Activated CD4-positive, alpha-beta T cell treated with anti-CD3 and anti-CD28 coated beads, Interleukin-10, Interleukin-2, amounts not matched to agents 100 ng/mL and 50 ng/mL, durations not matched to agents 16 hours and 8 hours (primary cell): Measurements from ENCODE around the gene NOSIP.

Source experiments
- DNase-seq: peaks from one replicate; pipeline ENCODE4 v3.0.0-alpha.2; 2020

NOSIP gene

DNA sequence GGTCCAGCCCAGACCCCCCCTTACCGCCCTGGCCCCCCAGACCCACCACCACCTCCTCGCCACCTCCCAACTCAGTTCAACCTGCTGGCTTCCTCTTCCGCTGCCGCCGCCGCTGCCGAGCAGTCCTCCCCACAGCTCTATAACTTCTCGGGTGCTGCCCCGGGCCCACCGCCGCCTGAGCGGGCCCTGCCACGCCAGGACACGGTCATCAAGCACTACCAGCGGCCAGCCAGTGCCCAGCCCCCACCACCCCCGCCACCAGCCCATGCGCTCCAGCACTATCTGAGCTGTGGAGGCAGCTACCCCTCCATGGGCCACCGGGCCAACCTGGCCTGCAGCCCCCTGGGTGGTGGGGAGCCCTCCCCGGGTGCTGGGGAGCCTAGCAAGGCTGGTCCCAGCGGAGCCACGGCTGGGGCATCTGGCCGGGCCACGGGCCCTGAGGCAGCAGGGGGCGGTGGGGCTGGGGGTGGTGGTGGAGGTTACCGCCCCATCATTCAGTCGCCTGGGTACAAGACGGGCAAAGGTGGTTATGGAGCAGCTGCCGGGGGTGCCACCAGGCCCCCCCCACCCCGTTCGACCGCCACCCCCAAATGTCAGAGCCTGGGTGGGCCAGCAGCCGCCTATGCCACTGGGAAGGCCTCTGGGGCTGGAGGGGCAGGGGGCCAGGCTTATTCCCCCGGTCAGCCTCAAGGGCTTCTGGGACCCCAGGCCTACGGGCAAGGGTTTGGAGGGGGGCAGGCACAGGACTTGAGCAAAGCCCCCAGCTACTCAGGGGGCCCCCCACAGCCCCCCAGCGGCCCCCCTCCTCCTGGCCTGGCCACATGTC, 14.8 kb upstream of the NOSIP start:
- DNase-seq = no peak

DNA sequence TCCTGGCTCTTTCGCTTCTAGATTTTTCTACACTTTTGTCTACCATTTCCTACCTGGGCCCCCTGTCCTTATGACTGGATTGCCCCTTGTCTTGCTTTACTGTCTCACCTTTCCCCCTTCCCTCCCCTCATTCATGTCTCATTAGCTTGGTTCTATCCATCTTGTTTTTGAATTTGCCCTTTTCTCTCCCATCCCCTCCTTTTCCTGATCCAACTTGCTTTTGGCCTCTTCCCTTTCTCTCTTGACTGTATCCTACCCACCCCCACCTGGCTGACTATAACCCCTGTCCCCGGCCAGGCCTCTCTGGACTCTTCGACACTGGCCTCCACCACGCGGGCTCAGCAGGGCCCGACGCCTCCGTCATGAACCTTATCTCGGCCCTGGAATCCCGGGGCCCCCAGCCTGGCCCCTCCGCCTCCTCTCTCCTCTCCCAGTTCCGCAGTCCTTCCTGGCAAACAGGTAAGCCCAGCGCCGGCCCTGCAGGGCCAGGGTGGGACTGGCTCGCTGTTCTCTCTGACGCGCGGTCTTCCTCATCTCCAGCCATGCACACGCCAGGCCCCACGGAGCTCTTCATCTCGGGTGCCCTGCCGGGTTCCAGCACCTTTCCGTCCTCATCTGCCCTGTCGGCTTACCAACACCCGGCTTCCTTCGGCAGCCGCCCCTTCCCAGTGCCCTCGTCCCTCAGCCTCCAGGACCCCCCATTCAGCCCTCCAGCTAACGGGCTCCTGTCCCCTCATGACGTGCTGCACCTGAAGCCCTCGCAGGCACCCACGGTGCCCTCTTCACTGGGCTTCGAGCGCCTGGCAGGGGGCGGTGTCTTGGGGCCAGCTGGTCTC, 14.0 kb upstream of the NOSIP start:
- DNase-seq = no peak

DNA sequence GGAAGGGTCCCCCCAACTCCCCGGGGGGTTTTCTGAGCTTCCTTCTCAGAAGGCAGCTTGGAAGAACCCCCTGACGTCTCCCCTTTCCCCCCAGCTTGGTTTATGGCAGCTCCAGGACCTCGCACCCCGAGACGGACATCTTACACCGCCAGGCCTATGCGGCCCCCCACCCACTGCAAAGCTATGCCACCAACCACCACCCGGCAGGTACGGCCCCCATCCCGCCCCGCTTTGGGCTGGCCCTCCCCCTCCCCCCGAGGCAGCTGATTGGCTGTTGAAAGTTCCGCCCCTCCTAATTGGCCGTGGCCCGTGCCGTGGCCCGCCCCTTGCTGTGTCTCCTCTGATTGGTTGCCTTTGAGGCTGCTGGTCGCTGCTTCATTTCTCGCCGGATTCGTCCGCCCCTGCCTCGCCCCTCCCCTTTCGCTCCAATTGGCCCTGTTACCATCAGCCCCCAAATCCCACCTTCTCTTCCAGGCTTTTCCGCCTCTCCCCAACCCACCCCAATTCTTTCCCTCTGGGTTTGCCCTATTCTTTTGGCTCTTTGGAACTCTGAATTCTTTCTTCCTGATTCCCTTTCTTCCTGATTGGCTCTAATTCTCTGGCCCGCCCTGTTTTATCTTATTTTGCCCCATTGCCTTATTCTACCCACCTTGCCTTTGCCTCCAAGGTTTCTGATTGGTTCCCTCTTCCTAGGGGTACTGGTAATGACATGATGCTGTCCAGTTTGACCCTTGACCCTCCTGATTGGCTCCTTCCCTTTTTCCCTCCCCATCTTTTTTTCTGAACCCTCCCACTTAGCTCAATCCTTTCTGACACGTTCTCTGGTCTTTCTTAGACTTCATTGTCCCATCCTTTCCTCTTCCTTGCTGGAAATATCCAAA, 13.1 kb upstream of the NOSIP start:
- DNase-seq = peak; percentile 97

DNA sequence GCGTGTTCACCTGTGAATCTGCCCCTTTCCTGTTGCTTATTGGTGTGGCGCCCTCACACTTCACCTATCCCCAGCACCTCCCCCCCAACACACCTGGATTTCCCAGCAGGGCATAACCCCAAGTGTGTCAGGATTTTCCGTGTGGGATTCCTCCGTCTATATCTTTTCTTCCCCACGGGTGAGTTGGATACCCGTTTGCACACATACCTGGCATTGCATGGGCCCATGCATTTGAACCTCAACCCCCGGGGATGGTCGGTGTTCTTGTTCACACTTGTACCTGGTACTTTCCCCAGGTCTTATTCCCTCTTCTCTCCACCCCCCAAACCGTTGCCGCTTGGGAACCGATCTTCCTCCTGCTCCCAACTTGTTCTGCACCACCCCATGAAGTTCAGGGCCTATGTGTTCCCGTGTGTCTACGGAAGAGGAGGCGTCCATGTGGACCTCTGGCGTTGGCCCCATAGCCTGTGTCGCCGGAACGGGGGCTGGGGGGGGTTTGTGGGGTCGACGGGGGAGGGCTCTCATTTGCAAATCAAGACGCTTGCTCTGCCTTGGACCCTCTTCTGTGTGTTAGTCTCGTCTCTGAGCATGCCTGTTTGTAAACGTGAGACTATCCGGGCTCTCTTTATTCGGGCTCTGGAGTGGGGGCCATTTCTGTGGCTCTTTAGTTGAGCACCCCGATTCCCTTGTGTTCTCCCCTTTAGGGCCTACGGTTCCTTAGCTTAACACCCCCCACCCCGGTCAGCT, 12.3 kb upstream of the NOSIP start:
- DNase-seq = peak; percentile 21

DNA sequence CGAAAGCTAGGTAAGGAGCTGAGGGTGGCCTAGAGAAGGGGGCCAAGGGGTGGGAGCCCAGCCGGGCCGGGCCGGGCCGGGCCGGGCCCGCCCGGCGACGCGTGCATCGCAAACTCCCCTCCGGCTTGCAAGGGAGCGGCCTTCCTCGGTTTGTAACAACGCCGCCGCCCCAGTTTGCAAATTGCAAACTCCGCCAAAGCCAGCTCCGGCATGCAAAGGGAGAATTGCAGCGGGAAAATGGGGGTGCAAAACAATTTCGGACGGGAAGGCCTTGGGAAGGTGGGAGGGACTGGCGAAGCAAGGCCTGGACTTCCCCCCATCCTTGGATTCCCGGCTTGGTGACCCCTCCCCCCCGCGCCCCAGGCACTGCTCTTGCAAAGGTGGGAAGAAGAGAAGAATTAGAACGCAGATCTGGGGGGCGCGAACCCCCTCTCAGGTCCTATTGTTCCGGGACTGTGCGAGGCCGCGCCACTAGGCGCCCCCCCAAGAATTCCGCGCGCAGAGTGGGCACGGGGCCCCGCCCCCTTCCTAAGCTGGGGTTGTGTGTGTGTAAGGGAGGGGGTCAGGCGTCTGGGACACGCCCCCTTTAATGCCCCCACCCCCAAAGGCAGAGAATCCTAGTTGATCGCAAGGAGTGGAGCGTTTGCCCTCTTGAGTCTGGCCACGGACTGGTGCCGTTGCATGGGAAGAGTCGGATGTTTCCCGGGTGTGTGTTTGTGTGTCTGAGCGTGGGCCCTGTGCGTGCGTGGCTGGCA, 11.6 kb upstream of the NOSIP start:
- peak; percentile 56 for DNase-seq

DNA sequence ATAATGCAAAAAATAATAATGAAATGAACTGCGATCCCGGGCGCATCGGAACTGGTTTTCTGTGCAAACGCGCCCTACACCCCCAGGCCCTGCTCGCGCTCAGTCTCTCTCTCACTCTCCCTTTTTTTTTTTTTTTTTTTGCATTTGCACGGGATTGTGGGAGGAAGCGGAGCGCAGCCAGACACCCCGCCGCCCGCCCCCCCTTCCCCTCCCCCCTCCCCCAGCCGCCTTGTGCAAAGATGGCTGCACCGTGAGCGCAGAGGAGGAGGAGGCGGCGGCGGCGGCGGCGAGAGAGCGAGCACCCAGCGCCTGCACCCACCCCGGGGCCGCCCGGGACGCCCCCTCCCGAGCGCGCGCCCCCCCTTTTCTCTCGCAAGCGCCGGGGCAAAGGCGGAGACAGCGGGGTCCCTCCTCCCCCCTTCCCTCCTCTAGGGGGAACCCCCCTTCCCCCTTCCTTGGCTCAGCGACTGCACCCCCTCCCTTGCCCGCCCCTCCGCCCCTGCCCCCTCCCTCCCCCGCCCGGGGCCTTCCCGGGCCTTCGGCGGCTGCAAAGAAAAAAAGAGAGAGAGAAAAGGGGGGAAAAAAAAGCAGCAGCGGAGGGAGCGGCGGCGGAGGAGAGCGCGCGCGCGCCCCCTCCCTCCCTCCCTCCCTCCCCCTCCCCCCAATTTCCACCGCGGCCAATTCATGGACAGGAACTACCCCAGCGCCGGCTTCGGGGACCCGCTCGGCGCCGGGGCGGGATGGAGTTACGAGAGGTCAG, 10.8 kb upstream of the NOSIP start, which contains the start of gene PRR12:
Gene PRR12, plus strand, starts transcription at position 212 of the 760 bp plus-strand sequence. Its CDS starts 473 bp downstream, at position 685.
- DNase-seq = peak; percentile 75

DNA sequence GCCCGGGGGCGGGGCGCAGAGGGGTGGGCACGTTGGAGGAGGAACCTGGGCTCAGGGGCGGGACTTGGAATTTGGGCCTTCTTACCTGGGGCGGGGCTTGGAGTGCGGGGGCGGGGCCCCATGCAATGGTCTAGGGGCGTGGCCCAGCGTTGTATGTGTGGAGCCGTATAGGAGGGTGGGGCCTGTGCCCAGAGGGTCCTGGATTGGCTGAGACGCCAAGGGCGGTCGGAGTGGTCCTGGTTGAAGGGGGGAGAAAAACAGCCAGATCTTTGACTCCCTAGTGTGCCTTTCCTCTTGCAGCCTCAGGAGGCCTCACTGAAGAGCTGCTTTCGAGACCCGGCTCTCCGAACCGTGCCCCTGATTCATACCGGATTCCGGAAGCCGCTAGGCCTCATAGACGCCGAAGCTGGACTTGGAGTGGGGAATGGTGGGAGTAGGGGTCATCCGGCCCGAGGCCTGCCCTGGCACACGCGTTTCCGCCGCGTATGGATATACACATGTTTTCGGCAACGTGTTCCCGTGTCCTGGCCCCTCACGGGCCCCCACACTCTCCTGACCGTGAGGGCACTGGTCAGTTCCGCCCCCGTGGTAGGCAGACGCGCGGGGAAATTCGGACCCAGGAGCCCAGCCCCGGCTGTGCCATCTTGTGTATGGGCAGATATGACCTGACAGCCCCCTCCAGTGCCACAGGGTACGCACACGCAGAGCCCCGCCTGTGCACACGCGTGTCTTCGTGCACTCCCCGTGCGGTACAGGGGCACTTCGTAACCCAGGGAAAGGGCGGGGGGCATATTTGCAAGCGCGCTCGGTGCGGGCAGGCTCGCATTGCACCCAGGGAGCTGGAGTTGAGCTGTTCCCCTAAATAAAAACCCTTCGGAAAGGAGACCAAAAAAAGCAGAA, 10.0 kb upstream of the NOSIP start:
- DNase-seq = peak; percentile 98

DNA sequence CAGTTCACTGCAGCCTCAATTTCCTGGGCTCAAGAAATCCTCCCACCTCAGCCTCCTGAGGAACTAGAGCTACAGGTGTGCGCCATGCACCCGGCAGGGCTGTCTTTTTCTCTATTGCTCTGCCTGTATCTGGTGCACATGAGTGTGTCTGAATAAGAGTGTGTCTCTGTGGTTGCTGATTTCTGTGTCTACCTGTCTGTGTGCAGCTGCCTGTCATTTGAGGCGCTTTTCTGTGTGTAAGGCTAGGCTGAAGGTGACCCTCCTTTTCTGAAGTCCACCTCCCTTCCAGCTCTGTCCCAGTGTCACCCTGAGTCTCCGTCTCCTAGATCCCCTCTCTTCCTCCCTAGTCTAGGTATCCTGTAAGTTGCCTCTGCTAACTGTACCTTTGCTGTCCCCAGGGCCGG, 9.1 kb upstream of the NOSIP start:
- no peak for DNase-seq

DNA sequence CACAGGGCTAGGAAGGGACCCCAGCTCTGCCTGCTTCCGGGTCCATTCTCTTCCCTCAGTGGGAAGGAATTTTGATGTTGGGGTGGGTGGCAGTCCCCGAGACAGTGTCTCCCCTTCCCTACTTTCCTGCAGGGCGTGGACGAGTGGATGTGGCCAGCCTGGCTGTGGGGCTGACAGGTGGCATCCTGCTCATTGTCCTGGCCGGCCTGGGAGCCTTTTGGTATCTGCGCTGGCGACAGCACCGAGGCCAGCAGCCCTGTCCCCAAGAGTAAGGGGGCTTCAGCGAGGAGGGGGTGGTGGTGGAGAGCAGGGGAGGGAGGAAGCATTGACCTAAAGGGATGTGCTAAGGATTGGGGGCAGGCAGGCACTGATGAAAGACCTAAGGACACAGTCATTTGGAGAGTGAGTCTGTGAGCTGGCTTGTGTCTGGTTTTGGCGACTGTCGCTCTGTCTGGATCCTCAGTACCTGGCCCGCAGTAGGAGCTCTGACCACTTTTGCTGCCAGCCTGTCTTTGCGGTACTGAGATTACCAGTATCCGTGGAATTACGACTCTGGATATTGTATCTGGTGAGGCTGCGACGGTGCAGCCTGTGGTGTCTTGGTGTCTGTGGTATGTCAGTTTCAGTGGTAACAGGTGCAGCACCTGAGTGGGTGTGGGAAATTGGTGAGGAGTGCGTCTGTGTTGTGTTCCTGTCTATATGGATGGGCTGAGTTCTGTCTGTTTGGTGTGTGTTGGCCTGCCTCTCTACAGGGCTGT, 8.2 kb upstream of the NOSIP start:
- peak; percentile 29 for DNase-seq

DNA sequence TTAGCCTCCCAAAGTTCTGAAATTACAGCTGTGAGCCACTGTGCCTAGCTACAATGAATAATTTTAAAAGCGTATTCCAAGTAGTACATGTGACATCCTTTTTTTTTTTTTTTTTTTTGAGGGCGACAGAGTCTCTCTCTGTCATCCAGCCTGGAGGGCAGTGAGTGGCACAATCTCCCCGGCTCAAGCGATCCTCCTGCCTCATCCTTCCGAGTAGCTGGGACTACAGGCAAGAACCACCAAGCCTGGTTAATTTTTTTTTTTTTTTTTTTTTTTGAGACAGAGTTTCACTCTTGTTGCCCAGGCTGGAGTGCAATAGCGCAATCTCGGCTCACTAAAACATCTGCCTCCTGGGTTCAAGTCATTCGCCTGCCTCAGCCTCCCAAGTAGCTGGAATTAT, 6.9 kb upstream of the NOSIP start:
- DNase-seq = no peak

DNA sequence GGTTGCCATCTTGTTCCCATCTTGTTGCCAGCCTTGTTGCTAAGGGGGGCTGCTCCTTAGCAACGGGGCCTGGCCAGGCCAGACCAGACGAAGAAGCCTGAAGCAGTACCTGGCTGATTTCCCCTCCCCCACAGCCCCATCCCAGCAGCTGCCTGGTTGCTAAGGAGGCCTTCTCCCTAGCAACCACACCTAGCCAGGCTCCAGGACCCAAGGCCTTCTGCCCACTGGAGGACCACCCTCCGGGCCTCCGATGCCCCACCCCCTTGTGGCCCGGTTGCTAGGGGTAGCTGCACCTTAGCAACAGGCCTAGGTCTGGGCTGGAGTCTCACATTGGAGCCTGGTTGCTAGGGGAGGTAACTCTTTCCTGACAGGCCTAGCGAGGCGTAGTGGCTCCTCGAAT, 4.7 kb upstream of the NOSIP start:
- no peak for DNase-seq

DNA sequence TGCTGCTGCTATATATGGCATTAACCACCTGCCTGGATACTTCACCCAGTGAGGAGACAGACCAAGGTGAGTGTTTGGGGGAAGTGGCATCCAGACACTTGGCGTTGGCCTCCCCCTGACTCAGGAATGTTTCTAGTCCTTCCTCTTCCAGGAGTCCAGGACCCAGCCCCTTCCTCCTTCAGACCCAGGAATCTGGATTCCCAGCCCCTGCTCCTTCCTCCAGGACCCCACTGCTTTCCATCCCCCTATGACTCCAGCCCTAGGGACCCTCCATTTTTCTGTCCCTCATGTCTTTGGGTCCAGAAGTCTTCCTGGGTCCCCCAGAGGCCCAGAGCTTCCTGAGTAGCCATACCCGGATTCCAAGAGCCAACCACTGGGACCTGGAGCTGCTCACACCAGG, 2.9 kb upstream of the NOSIP start:
- no peak for DNase-seq

DNA sequence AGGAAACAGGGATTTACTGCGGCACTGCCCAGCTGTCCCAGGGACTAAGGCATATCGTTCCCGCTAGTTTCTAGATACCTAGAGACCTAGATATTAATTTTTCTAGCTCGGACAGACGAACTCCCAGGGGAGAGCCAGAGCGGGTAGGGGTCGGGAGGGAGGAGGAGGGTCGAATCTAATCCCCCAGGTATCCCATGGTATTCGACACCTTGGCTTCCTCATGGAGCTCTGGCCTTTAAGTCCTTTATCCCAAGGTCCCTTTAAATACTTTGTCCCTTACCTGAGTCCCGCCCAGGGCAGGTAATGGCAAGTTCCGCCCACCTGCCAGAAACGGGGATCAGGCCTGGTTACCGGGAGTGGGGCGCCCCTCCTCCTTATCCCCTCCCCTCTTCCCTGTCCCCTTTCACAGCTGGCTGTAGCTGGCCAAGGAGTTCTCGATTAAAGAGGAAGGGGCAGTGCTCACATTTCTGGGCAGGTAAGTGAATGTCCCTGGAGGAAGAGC, 702 bp upstream of the NOSIP start, which contains the start of gene PRRG2:
Gene PRRG2, plus strand, starts transcription at position 310 of the 502 bp plus-strand sequence. CDS start 1,904 bp downstream, outside the sequence.
- DNase-seq = no peak

DNA sequence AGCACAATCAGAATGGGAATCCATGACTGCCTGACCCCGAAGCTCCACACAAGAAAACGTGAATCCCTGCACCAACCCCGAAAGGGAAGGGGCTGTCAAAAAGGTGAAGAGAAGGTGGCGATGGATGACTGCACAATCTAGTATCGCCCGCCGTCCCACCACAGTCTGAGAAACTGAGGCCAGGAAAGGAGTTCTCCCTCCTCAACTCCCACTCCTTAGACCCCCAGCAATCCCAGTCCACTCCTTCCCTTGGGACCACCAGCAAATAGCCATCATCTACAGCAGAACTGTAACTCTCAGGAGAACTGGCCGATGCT, 451 bp downstream of the NOSIP start:
- no peak for DNase-seq

DNA sequence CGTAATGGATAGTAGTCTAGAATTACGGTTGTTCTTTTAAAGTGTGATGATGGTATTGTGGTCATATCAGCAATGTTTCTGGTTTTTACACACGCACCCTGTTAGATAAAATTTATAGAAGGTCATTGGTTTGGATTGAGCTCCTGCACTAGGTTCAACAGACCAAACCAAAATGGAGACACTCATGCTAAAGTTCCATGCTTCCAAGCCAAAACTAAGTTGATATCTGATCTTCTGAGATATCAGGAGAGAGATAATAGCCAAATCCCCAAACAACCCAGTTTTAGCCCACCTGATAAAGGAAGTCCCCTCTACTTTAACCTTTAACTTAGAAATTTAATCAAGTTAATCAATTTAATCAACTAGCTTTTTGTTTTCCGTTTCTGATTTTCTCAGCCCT, 1.2 kb downstream of the NOSIP start:
- DNase-seq = no peak

DNA sequence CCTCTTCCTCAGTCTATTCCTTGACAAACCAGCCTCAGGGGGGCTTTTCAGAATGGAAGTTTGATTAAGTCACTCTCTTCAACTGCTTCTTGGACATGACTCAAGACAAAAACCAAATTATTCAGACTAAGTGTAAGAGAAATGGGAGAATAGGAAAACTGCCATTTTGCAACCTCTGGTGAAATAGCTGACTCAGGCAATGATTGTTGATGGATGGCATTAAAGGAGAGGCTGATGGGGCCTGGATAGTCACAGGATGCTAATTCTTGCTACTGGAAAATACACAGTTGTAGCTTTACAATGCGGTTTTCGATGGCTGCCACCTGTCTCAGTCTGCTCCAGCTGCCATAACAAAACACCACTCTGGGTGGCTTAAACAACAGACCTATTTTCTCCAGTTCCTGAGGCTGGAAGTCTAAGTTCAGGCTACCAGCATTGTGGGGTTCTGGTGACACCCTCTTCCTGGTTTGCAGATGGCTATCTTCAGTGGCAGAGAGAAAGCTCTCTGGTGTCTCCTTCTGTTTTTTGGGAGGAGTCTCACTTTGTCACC, 6.1 kb downstream of the NOSIP start:
- DNase-seq = no peak

DNA sequence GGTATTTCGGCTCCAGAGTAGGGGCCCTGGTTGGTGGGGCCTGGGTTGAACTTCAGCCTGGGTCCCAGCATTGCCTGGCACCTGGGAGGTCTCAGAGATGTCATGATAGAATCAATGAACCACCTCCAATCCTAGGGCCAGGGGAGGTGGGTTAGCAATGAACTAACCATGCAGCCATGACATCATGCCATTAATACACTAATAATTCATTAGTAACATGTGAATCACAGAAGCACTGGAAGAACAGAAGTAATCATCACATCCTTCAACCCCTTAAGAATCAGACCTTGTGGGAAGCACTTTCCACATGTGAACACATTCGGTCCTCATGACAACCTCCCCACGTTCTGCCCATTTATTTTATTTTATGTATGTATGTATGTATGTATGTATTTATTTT, 6.9 kb downstream of the NOSIP start:
- no peak for DNase-seq

DNA sequence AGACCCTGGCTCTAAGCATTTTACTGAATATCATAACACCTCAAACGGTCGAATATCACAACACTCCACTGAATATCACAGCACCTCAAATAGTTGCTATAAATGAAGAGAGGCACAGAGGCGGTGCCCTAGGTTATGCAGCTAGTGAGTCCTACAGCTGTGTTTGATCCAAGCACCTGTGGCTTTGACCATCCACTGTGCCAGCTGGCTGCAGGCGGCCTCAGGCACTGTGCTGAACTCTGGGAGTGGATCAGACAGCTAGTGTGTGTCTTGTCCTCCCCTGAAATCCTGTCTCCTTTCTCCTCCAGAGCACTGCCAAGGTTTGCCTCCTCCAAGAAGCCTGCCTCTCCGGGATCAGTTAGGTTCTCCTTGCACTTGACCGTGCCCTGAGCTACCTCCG, 7.3 kb downstream of the NOSIP start:
- no peak for DNase-seq
